ENCODE measurements around the gene LIN54. TPM values are rescaled to one million over a fixed set of nuclear protein-coding genes. Genes with fewer than 3 reads are reported as not detected.

LIN54 gene
- polyA plus RNA-seq, 1 of the 3 experiments (the other 2 are of a cell fraction) = 6.4 TPM

- H3F3A ChIP-seq (replicated peaks; ENCODE audit: insufficient read depth) = peaks cover 25% of the 10 kb centered on the region
- no peak overlapping the region for H3K4me3 ChIP-seq (ENCODE audit: low read depth in 2 of 2, low read length in 1 of 2)
- CTCF ChIA-PET = interaction anchor here (1.1 to 2.1 kb wide), 2 partner anchors 14 to 213 kb away, joined by 3 to 5 read pairs; no protein-coding TSS in a partner anchor
- H3K9ac ChIP-seq = no peak overlapping the region
- DNase-seq = no peak
- H2AFZ ChIP-seq (ENCODE audit: low read depth) = no peak overlapping the region
- POLR2A ChIA-PET = interaction anchor here (1.5 kb wide), 1 partner anchor 27 kb away, joined by 3 read pairs; no protein-coding TSS in a partner anchor
- H3K9me3 ChIP-seq = no peaks in the 10 kb centered on the region
- H4K20me1 ChIP-seq (ENCODE audit: insufficient read depth) = peaks cover 4% of the 10 kb centered on the region; the same call in 1 of the 2 replicates
- peaks cover 0 to 12% of the 10 kb centered on the region in 2 experiments; a peak in 2 of 4 replicates for H3K4me1 ChIP-seq (ENCODE audit: control insufficient read depth in 1 of 2, insufficient read depth in 2 of 2, low read depth in 1 of 2, low read length in 1 of 2)
- H3K36me3 ChIP-seq (replicated peaks in 1 of 2; ENCODE audit: control insufficient read depth in 1 of 2, insufficient read depth in 2 of 2, low read length in 1 of 2) = peaks cover 0 to 10% of the 10 kb centered on the region in 2 experiments
- H3K4me2 ChIP-seq = no peak overlapping the region
- H3K27ac ChIP-seq (ENCODE audit: low read depth in 2 of 2, low read length in 1 of 2) = no peak overlapping the region
- H3K9me2 ChIP-seq = no peaks in the 10 kb centered on the region
- H3K79me2 ChIP-seq (ENCODE audit: insufficient read depth) = peaks cover 98% of the 10 kb centered on the region
- 92% methylated on average over 3 of the region's 3 CpGs for WGBS (ENCODE audit: low lambda C conversion rate)
- H3K27me3 ChIP-seq (ENCODE audit: insufficient read depth) = no peaks in the 10 kb centered on the region
- TF ChIP-seq PBX3 (IDR thresholded peaks at IDR 0.05) (no peak), FOXM1 (IDR thresholded peaks at IDR 0.05; ENCODE audit: low read depth) (no peak), RXRA (IDR thresholded peaks at IDR 0.05; ENCODE audit: borderline replicate concordance, low read depth) (no peak), FOXJ3 (CRISPR knock-in tag; IDR thresholded peaks at IDR 0.05) (no peak), MAX (IDR thresholded peaks at IDR 0.05; ENCODE audit: low read depth) (no peak), NRF1 (IDR thresholded peaks at IDR 0.05; ENCODE audit: low read depth, low read length) (no peak), TCF12 (IDR thresholded peaks at IDR 0.05) (no peak), ELF1 (IDR thresholded peaks at IDR 0.05) (no peak), JUND (IDR thresholded peaks at IDR 0.05) (no peak), NFIC (IDR thresholded peaks at IDR 0.05; ENCODE audit: borderline replicate concordance) (no peak)
- TF ChIP-seq, protein P1, sequence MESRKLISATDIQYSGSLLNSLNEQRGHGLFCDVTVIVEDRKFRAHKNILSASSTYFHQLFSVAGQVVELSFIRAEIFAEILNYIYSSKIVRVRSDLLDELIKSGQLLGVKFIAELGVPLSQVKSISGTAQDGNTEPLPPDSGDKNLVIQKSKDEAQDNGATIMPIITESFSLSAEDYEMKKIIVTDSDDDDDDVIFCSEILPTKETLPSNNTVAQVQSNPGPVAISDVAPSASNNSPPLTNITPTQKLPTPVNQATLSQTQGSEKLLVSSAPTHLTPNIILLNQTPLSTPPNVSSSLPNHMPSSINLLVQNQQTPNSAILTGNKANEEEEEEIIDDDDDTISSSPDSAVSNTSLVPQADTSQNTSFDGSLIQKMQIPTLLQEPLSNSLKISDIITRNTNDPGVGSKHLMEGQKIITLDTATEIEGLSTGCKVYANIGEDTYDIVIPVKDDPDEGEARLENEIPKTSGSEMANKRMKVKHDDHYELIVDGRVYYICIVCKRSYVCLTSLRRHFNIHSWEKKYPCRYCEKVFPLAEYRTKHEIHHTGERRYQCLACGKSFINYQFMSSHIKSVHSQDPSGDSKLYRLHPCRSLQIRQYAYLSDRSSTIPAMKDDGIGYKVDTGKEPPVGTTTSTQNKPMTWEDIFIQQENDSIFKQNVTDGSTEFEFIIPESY (IDR thresholded peaks at IDR 0.05; ENCODE audit: borderline replicate concordance, low read depth) = no peak
Measured at GRCh38 chr4:83040269-83040668, 29.6 kb upstream of the LIN54 start.

DNA sequence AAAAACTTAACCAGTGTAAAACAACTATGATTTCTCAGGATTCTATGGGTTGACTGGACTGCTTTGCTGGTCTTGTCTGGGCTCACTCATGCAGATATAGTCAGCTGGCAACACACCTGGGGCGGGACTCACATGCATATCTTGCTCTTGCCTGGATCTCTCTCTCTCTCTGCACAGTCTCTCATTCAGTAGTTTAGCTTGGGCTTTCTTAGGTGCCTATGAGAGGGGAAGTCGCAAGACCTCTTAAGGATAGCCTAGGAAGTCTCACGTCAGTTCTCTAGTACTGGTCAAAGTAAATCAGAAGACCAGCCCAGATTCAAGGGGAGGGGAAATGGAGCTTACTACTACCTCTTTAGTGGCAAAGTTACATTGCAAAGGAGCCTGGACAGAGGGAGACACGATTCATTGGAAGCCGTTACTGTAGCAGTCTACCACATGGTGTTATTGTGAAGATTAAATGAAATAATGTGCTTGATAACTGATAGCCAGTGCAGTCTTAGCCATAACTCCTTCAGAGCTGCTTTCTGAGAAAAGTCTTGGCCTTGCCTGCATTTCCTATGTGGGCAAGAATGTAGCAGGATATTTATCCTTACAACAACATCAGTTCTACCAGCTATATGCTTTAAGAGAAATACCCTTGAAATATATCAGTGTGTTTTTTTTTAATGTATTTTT is 26.5 kb upstream of the LIN54 start:
- H3K27ac ChIP-seq (ENCODE audit: low read depth in 2 of 2, low read length in 1 of 2) = no peak overlapping the region
- H3K9me3 ChIP-seq = no peaks in the 10 kb centered on the region
- DNase-seq = no peak
- peaks cover 69% of the 10 kb centered on the region for H3K79me2 ChIP-seq (ENCODE audit: insufficient read depth)
- H3K36me3 ChIP-seq (replicated peaks in 1 of 2; ENCODE audit: control insufficient read depth in 1 of 2, insufficient read depth in 2 of 2, low read length in 1 of 2) = peaks cover 0 to 9% of the 10 kb centered on the region in 2 experiments
- peak overlapping the region; percentile 72 for H3K4me2 ChIP-seq
- TF ChIP-seq RXRA (IDR thresholded peaks at IDR 0.05; ENCODE audit: borderline replicate concordance, low read depth) (no peak), FOSL2 (IDR thresholded peaks at IDR 0.05; ENCODE audit: borderline replicate concordance, low read depth) (no peak), RAD21 (IDR thresholded peaks at IDR 0.05; ENCODE audit: low read length) (no peak), TCF12 (IDR thresholded peaks at IDR 0.05) (no peak), FOXM1 (IDR thresholded peaks at IDR 0.05; ENCODE audit: low read depth) (no peak)
- TF ChIP-seq, protein P2, sequence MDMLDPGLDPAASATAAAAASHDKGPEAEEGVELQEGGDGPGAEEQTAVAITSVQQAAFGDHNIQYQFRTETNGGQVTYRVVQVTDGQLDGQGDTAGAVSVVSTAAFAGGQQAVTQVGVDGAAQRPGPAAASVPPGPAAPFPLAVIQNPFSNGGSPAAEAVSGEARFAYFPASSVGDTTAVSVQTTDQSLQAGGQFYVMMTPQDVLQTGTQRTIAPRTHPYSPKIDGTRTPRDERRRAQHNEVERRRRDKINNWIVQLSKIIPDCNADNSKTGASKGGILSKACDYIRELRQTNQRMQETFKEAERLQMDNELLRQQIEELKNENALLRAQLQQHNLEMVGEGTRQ (IDR thresholded peaks at IDR 0.05; ENCODE audit: borderline replicate concordance, low read depth, low read length) = no peak
- 77% methylated on average over 5 of the region's 5 CpGs for WGBS (ENCODE audit: low lambda C conversion rate)
- no peak overlapping the region for H3K9ac ChIP-seq
- H3K4me1 ChIP-seq (ENCODE audit: control insufficient read depth in 1 of 2, insufficient read depth in 2 of 2, low read depth in 1 of 2, low read length in 1 of 2) = peaks cover 0 to 12% of the 10 kb centered on the region in 2 experiments; a peak in 2 of 4 replicates
- no peaks in the 10 kb centered on the region for H3K9me2 ChIP-seq
- ChIA-PET CTCF (interaction anchor here (0.8 to 1.6 kb wide), 3 partner anchors 11 to 72 kb away, joined by 3 to 5 read pairs (median 3); no protein-coding TSS in a partner anchor), POLR2A (no interaction called here)
- H4K20me1 ChIP-seq (ENCODE audit: insufficient read depth) = peaks cover 4% of the 10 kb centered on the region; the same call in 1 of the 2 replicates
- H2AFZ ChIP-seq (ENCODE audit: low read depth) = no peak overlapping the region
- no peaks in the 10 kb centered on the region for H3K27me3 ChIP-seq (ENCODE audit: insufficient read depth)
- H3F3A ChIP-seq (replicated peaks; ENCODE audit: insufficient read depth) = peaks cover 17% of the 10 kb centered on the region
- peak overlapping the region in 1 of 2 experiments; percentile 20; a peak in 1 of 4 replicates for H3K4me3 ChIP-seq (ENCODE audit: low read depth in 2 of 2, low read length in 1 of 2)
